ENCODE results near the gene NUDT16L1.

DNA sequence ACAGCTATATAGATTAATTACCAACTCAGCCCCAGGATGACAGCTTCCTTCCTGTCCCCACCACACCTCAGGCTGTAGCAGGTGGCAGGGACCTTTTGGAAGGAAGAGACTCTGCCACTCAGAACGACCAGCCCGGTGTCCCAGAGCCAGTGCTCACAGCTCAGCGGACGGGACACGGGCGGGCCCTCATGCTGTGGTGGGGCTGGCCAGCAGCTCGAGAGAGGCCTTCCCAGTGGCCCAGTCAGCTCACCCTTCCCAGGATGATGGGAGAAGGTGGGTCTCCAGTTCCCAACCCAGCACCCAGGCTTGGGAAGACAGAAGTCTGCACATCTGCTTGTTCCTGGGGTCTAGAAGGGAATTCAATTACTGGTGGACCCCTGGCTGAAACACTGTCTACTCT is 10.5 kb downstream of the NUDT16L1 start:
- TF ChIP-seq, protein P1, sequence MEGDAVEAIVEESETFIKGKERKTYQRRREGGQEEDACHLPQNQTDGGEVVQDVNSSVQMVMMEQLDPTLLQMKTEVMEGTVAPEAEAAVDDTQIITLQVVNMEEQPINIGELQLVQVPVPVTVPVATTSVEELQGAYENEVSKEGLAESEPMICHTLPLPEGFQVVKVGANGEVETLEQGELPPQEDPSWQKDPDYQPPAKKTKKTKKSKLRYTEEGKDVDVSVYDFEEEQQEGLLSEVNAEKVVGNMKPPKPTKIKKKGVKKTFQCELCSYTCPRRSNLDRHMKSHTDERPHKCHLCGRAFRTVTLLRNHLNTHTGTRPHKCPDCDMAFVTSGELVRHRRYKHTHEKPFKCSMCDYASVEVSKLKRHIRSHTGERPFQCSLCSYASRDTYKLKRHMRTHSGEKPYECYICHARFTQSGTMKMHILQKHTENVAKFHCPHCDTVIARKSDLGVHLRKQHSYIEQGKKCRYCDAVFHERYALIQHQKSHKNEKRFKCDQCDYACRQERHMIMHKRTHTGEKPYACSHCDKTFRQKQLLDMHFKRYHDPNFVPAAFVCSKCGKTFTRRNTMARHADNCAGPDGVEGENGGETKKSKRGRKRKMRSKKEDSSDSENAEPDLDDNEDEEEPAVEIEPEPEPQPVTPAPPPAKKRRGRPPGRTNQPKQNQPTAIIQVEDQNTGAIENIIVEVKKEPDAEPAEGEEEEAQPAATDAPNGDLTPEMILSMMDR (IDR thresholded peaks at IDR 0.05) = no peak
- no peak for TF ChIP-seq POLR2A (IDR thresholded peaks at IDR 0.05)
